Measurements from ENCODE around the gene SOSTDC1. TPM values are rescaled to one million over a fixed set of nuclear protein-coding genes. Genes with fewer than 3 reads are reported as not detected.
"Not testable (repeated sequence)": the region's sequence is repeated elsewhere in the genome, so short reads cannot be mapped to it uniquely, and the experiment has no call there.

SOSTDC1 gene
- total RNA-seq, 2 donors from 2014 or later, result 2.3 to 3.0 TPM

- no peak overlapping the region for H3K27ac ChIP-seq
- no peaks in the 10 kb centered on the region for H3K9me3 ChIP-seq
- DNase-seq (ENCODE audit: low spot score), result no peak
- intact Hi-C loops (cut with DNase I), result no loop called here
- WGBS, result 24% methylated on average over 10 of the region's 10 CpGs
- H3K4me3 ChIP-seq, result no peak overlapping the region
- TF ChIP-seq POLR2A (IDR thresholded peaks at IDR 0.05), result no peak
- no peaks in the 10 kb centered on the region for H3K4me1 ChIP-seq (replicated peaks)
- H3K27me3 ChIP-seq (replicated peaks; ENCODE audit: insufficient read depth), result no peaks in the 10 kb centered on the region
- no peaks in the 10 kb centered on the region for H3K36me3 ChIP-seq
Measured at GRCh38 chr7:16463949-16464715, 1.4 kb downstream of the SOSTDC1 start.

- no peaks in the 10 kb centered on the region for H3K9me3 ChIP-seq
- no peak overlapping the region for H3K4me3 ChIP-seq
- no peak overlapping the region for H3K27ac ChIP-seq
- H3K36me3 ChIP-seq, result no peaks in the 10 kb centered on the region
- H3K4me1 ChIP-seq (replicated peaks), result no peaks in the 10 kb centered on the region
- WGBS, result 16% methylated on average over 2 of the region's 2 CpGs
- H3K27me3 ChIP-seq (replicated peaks; ENCODE audit: insufficient read depth), result no peaks in the 10 kb centered on the region
- no peak for TF ChIP-seq CTCF (IDR thresholded peaks at IDR 0.05)
- no peak for TF ChIP-seq POLR2AphosphoS5 (IDR thresholded peaks at IDR 0.05)
- intact Hi-C loops (cut with DNase I), result no loop called here
- DNase-seq (ENCODE audit: low spot score), result no peak
Measured at GRCh38 chr7:16463520-16463919, 2.0 kb downstream of the SOSTDC1 start.

- H3K27me3 ChIP-seq (replicated peaks; ENCODE audit: insufficient read depth), result no peaks in the 10 kb centered on the region
- H3K36me3 ChIP-seq, result no peaks in the 10 kb centered on the region
- intact Hi-C loops (cut with DNase I), result no loop called here
- no peak overlapping the region for H3K4me3 ChIP-seq
- H3K27ac ChIP-seq, result no peak overlapping the region
- TF ChIP-seq POLR2AphosphoS5 (IDR thresholded peaks at IDR 0.05) (no peak), CTCF (IDR thresholded peaks at IDR 0.05) (no peak), POLR2A (IDR thresholded peaks at IDR 0.05) (no peak)
- 73% methylated on average over 7 of the region's 7 CpGs for WGBS
- no peak for DNase-seq (ENCODE audit: low spot score)
- H3K4me1 ChIP-seq (replicated peaks), result no peaks in the 10 kb centered on the region
- no peaks in the 10 kb centered on the region for H3K9me3 ChIP-seq
Measured at GRCh38 chr7:16462431-16462889, 3.1 kb downstream of the SOSTDC1 start.

GRCh38 chr7:16460789-16461493, 4.6 kb downstream of the SOSTDC1 start:
- Histone ChIP-seq H3K4me1 (replicated peaks) (no peaks in the 10 kb centered on the region), H3K27ac (no peak overlapping the region), H3K27me3 (replicated peaks; ENCODE audit: insufficient read depth) (no peaks in the 10 kb centered on the region), H3K4me3 (no peak overlapping the region), H3K9me3 (no peaks in the 10 kb centered on the region), H3K36me3 (no peaks in the 10 kb centered on the region)
- DNase-seq (ENCODE audit: low spot score), result no peak
- TF ChIP-seq POLR2A (IDR thresholded peaks at IDR 0.05) (no peak), POLR2AphosphoS5 (IDR thresholded peaks at IDR 0.05) (no peak), CTCF (IDR thresholded peaks at IDR 0.05) (no peak)
- WGBS, result 92% methylated on average over 2 of the region's 2 CpGs
- intact Hi-C loops (cut with DNase I), result no loop called here

GRCh38 chr7:16456303-16456702, 9.2 kb downstream of the SOSTDC1 start:
- H3K36me3 ChIP-seq; H3K4me1 ChIP-seq (replicated peaks); H3K27ac ChIP-seq; H3K9me3 ChIP-seq; H3K4me3 ChIP-seq; H3K27me3 ChIP-seq (replicated peaks; ENCODE audit: insufficient read depth); intact Hi-C loops (cut with DNase I); DNase-seq (ENCODE audit: low spot score): not testable (repeated sequence)
- WGBS, result 96% methylated on average over 1 of the region's 1 CpG

All from prostate gland (tissue), 2 donors.